ENCODE measurements around the gene UGT8. TPM values are rescaled to one million over a fixed set of nuclear protein-coding genes. Genes with fewer than 3 reads are reported as not detected.

Gene UGT8
- total RNA-seq, 1 donor from 2014 or later: 6.4 TPM

GRCh38 chr4:114684462-114684861, 85.9 kb downstream of the UGT8 start:
- H3K4me3 Mint-ChIP-seq (ENCODE audit: unreplicated experiment): no peak overlapping the region
- no peak for FAIRE-seq
- Histone ChIP-seq H3K79me2 (ENCODE audit: insufficient read depth, low read length) (no peaks in the 10 kb centered on the region), H3K9me3 (ENCODE audit: insufficient read depth, low read depth, low read length) (no peaks in the 10 kb centered on the region), H4K20me1 (ENCODE audit: insufficient read depth, low read length) (no peaks in the 10 kb centered on the region), H3K9ac (ENCODE audit: low read length) (no peak overlapping the region), H2AFZ (ENCODE audit: low read depth, low read length) (no peak overlapping the region), H3K4me2 (ENCODE audit: low read length) (no peak overlapping the region), H3K27me3 (ENCODE audit: insufficient read depth, low read length) (no peaks in the 10 kb centered on the region), H3K4me3 (ENCODE audit: insufficient read depth, low read depth, low read length) (no peak overlapping the region), H3K36me3 (ENCODE audit: insufficient read depth, low read length) (no peaks in the 10 kb centered on the region), H3K4me1 (ENCODE audit: insufficient read depth, low read length) (no peaks in the 10 kb centered on the region), H3K27ac (ENCODE audit: low read depth, low read length) (no peak overlapping the region)
- no peaks in the 10 kb centered on the region for H3K9me3 Mint-ChIP-seq (ENCODE audit: unreplicated experiment)
- H3K36me3 Mint-ChIP-seq (ENCODE audit: low read depth, unreplicated experiment): no peaks in the 10 kb centered on the region
- H3K4me1 Mint-ChIP-seq (ENCODE audit: low read depth, unreplicated experiment): no peaks in the 10 kb centered on the region
- H3K27ac Mint-ChIP-seq (ENCODE audit: unreplicated experiment): no peak overlapping the region
- TF ChIP-seq EZH2 (IDR thresholded peaks at IDR 0.05; ENCODE audit: insufficient read depth, low read length): no peak
- TF ChIP-seq CTCF (IDR thresholded peaks at IDR 0.05; ENCODE audit: insufficient read depth, low read depth, low read length): no peak
- H3K27me3 Mint-ChIP-seq (ENCODE audit: low read depth, unreplicated experiment): no peaks in the 10 kb centered on the region
- no peak for DNase-seq (ENCODE audit: low read depth)

- Mint-ChIP-seq H3K27me3 (ENCODE audit: low read depth, unreplicated experiment) (no peaks in the 10 kb centered on the region), H3K4me1 (ENCODE audit: low read depth, unreplicated experiment) (peaks cover 4% of the 10 kb centered on the region), H3K27ac (ENCODE audit: unreplicated experiment) (no peak overlapping the region), H3K36me3 (ENCODE audit: low read depth, unreplicated experiment) (no peaks in the 10 kb centered on the region), H3K4me3 (ENCODE audit: unreplicated experiment) (no peak overlapping the region), H3K9me3 (ENCODE audit: unreplicated experiment) (no peaks in the 10 kb centered on the region)
- no peak overlapping the region for H3K4me3 ChIP-seq (ENCODE audit: insufficient read depth, low read depth, low read length)
- no peak overlapping the region for H3K9ac ChIP-seq (ENCODE audit: low read length)
- H3K4me2 ChIP-seq (ENCODE audit: low read length): no peak overlapping the region
- no peak overlapping the region for H2AFZ ChIP-seq (ENCODE audit: low read depth, low read length)
- H3K27me3 ChIP-seq (ENCODE audit: insufficient read depth, low read length): no peaks in the 10 kb centered on the region
- no peaks in the 10 kb centered on the region for H4K20me1 ChIP-seq (ENCODE audit: insufficient read depth, low read length)
- no peaks in the 10 kb centered on the region for H3K4me1 ChIP-seq (ENCODE audit: insufficient read depth, low read length)
- no peaks in the 10 kb centered on the region for H3K36me3 ChIP-seq (ENCODE audit: insufficient read depth, low read length)
- no peaks in the 10 kb centered on the region for H3K9me3 ChIP-seq (ENCODE audit: insufficient read depth, low read depth, low read length)
- DNase-seq (ENCODE audit: low read depth): no peak
- no peak overlapping the region for H3K27ac ChIP-seq (ENCODE audit: low read depth, low read length)
- no peaks in the 10 kb centered on the region for H3K79me2 ChIP-seq (ENCODE audit: insufficient read depth, low read length)
- FAIRE-seq: no peak
- TF ChIP-seq CTCF (IDR thresholded peaks at IDR 0.05; ENCODE audit: insufficient read depth, low read depth, low read length): no peak
- no peak for TF ChIP-seq EZH2 (IDR thresholded peaks at IDR 0.05; ENCODE audit: insufficient read depth, low read length)
Measured at GRCh38 chr4:114688059-114688458, 89.5 kb downstream of the UGT8 start.

GRCh38 chr4:114690571-114690970, 92.0 kb downstream of the UGT8 start:
- H3K4me1 Mint-ChIP-seq (ENCODE audit: low read depth, unreplicated experiment): peaks cover 4% of the 10 kb centered on the region
- no peak overlapping the region for H3K4me3 Mint-ChIP-seq (ENCODE audit: unreplicated experiment)
- DNase-seq (ENCODE audit: low read depth) (no peak), FAIRE-seq (no peak)
- TF ChIP-seq CTCF (IDR thresholded peaks at IDR 0.05; ENCODE audit: insufficient read depth, low read depth, low read length) (no peak), EZH2 (IDR thresholded peaks at IDR 0.05; ENCODE audit: insufficient read depth, low read length) (no peak)
- H4K20me1 ChIP-seq (ENCODE audit: insufficient read depth, low read length): no peaks in the 10 kb centered on the region
- no peaks in the 10 kb centered on the region for H3K27me3 ChIP-seq (ENCODE audit: insufficient read depth, low read length)
- no peaks in the 10 kb centered on the region for H3K27me3 Mint-ChIP-seq (ENCODE audit: low read depth, unreplicated experiment)
- no peaks in the 10 kb centered on the region for H3K36me3 ChIP-seq (ENCODE audit: insufficient read depth, low read length)
- H3K9me3 ChIP-seq (ENCODE audit: insufficient read depth, low read depth, low read length): no peaks in the 10 kb centered on the region
- H3K27ac ChIP-seq (ENCODE audit: low read depth, low read length): no peak overlapping the region
- no peak overlapping the region for H3K9ac ChIP-seq (ENCODE audit: low read length)
- H3K4me1 ChIP-seq (ENCODE audit: insufficient read depth, low read length): no peaks in the 10 kb centered on the region
- no peaks in the 10 kb centered on the region for H3K9me3 Mint-ChIP-seq (ENCODE audit: unreplicated experiment)
- no peak overlapping the region for H2AFZ ChIP-seq (ENCODE audit: low read depth, low read length)
- H3K79me2 ChIP-seq (ENCODE audit: insufficient read depth, low read length): no peaks in the 10 kb centered on the region
- H3K27ac Mint-ChIP-seq (ENCODE audit: unreplicated experiment): no peak overlapping the region
- no peaks in the 10 kb centered on the region for H3K36me3 Mint-ChIP-seq (ENCODE audit: low read depth, unreplicated experiment)
- H3K4me2 ChIP-seq (ENCODE audit: low read length): no peak overlapping the region
- H3K4me3 ChIP-seq (ENCODE audit: insufficient read depth, low read depth, low read length): no peak overlapping the region

Measured in astrocyte (in vitro differentiated cells and primary cell).